Liver (tissue), 9 donors: ENCODE results near the gene CDH7. TPM values are rescaled to one million over a fixed set of nuclear protein-coding genes. Genes with fewer than 3 reads are reported as not detected.

ENCODE experiments used
- DNase-seq: peaks from one replicate; pipeline ENCODE4 v3.0.0-alpha.2; 2017; ENCODE audit warnings: low spot score
- H3K27ac ChIP-seq, 2 donors: one replicate each; pipeline ENCODE4 v1.7.0; 2013; ENCODE audit warnings: inconsistent platforms in 2 of 2, low read length in 2 of 2, control low read depth in 1 of 2, low read depth in 1 of 2, mild to moderate bottlenecking in 1 of 2
- H3K27me3 ChIP-seq, 4 donors: one replicate each; pipeline versions ENCODE4 v1.6.1 to v1.7.0; 2013; ENCODE audit warnings: low read length in 3 of 4, inconsistent platforms in 1 of 4, mild to moderate bottlenecking in 1 of 4, moderate library complexity in 1 of 4; ENCODE audit not compliant: control insufficient read depth in 4 of 4, insufficient read depth in 4 of 4
- H3K36me3 ChIP-seq, 4 donors: one replicate each; pipeline versions ENCODE4 v1.6.1 to v1.7.0; 2013; ENCODE audit warnings: low read length in 3 of 4, mild to moderate bottlenecking in 3 of 4, low read depth in 1 of 4, moderate library complexity in 1 of 4; ENCODE audit not compliant: control insufficient read depth in 4 of 4, insufficient read depth in 3 of 4
- H3K4me1 ChIP-seq, 4 donors: one replicate each; pipeline versions ENCODE4 v1.6.1 to v1.7.0; 2013; ENCODE audit warnings: low read length in 3 of 4, mild to moderate bottlenecking in 3 of 4, moderate library complexity in 1 of 4; ENCODE audit not compliant: control insufficient read depth in 4 of 4, insufficient read depth in 4 of 4
- H3K4me3 ChIP-seq, 3 donors: one replicate each; pipeline versions ENCODE4 v1.6.1 to v1.7.0; 2013; ENCODE audit warnings: low read length in 3 of 3, control low read depth in 1 of 3, low read depth in 1 of 3, mild to moderate bottlenecking in 1 of 3
- H3K9ac ChIP-seq, 2 donors: one replicate each; pipeline ENCODE4 v1.7.0; 2013; ENCODE audit warnings: low read length in 2 of 2, mild to moderate bottlenecking in 2 of 2, moderate library complexity in 2 of 2, control low read depth in 1 of 2, low read depth in 1 of 2
- H3K9me3 ChIP-seq, 4 donors: one replicate each; pipeline versions ENCODE4 v1.6.1 to v1.7.0; 2013; ENCODE audit warnings: low read length in 3 of 4; ENCODE audit not compliant: control insufficient read depth in 4 of 4
- FOXA1 ChIP-seq: IDR thresholded peaks from 2 replicates; pipeline ENCODE4 v1.6.1; 2016; ENCODE audit warnings: antibody characterized with exemption
- FOXA2 ChIP-seq: IDR thresholded peaks from 2 replicates; pipeline ENCODE4 v1.6.1; 2016; ENCODE audit warnings: antibody characterized with exemption
- GABPA ChIP-seq, 2 donors: IDR thresholded peaks in 1 of 2; conservative IDR thresholded peaks in 1 of 2; 2 replicates each; pipeline ENCODE4 v1.6.1; 2016; ENCODE audit warnings: antibody characterized with exemption in 2 of 2, mild to moderate bottlenecking in 1 of 2, moderate library complexity in 1 of 2
- HNF4A ChIP-seq, 2 donors: conservative IDR thresholded peaks; 2 replicates each; pipeline ENCODE4 v1.6.1; 2016; ENCODE audit warnings: antibody characterized with exemption in 2 of 2, mild to moderate bottlenecking in 2 of 2
- HNF4G ChIP-seq: IDR thresholded peaks from 2 replicates; pipeline ENCODE4 v1.6.1; 2016; ENCODE audit warnings: antibody characterized with exemption
- JUND ChIP-seq, 2 donors: IDR thresholded peaks; 2 replicates each; pipeline ENCODE4 v1.6.1; 2016; ENCODE audit warnings: antibody characterized with exemption in 2 of 2
- NR2F2 ChIP-seq: IDR thresholded peaks from 2 replicates; pipeline ENCODE4 v1.6.1; 2016; ENCODE audit warnings: antibody characterized with exemption
- RAD21 ChIP-seq, 2 donors: IDR thresholded peaks; 2 replicates each; pipeline ENCODE4 v1.6.1; 2016; ENCODE audit warnings: antibody characterized with exemption in 2 of 2, mild to moderate bottlenecking in 2 of 2
- RXRA ChIP-seq, 2 donors: IDR thresholded peaks; 2 replicates each; pipeline ENCODE4 v1.6.1; 2017 to 2018; ENCODE audit warnings: antibody characterized with exemption in 2 of 2, mild to moderate bottlenecking in 1 of 2
- SP1 ChIP-seq: IDR thresholded peaks from 2 replicates; pipeline ENCODE4 v1.6.1; 2018; ENCODE audit warnings: antibody characterized with exemption, mild to moderate bottlenecking
- TAF1 ChIP-seq: conservative IDR thresholded peaks from 2 replicates; pipeline ENCODE4 v1.6.1; 2016; ENCODE audit warnings: antibody characterized with exemption, mild to moderate bottlenecking
- YY1 ChIP-seq: IDR thresholded peaks from 2 replicates; pipeline ENCODE4 v1.6.1; 2016; ENCODE audit warnings: antibody characterized with exemption, mild to moderate bottlenecking
- WGBS: extraction: QIAGEN DNeasy Blood & Tissue Kit; methylation state at CpG from one replicate; pipeline ENCODE4 v1.1.7; 2013; 5-methylcytosine and 5-hydroxymethylcytosine counted together
- polyA plus RNA-seq, 2 donors: library from polyadenylated mRNA; stranded (reverse) in 1 of 2; unstranded in 1 of 2; fragments of 200-250 nt in 1 of 2; fragments of >200 nt in 1 of 2; fragmentation: Nextera tagmentation in 1 of 2; extraction: Ambion mirVana in 1 of 2; gene quantifications; one replicate each; pipeline versions ENCODE4 v1.2.1 to v1.2.3, GENCODE V29; 2013 to 2015
- total RNA-seq, 2 donors: library from RNA; depleted of rRNA; stranded (reverse); fragments of >200 nt; gene quantifications; one replicate each; pipeline ENCODE4 v1.2.3, GENCODE V29; 2014
- TF ChIP-seq, protein P1 (sequence below): IDR thresholded peaks from 2 replicates; pipeline ENCODE4 v1.6.1; 2016; ENCODE audit warnings: antibody characterized with exemption
- TF ChIP-seq, protein P2 (sequence below): IDR thresholded peaks from 2 replicates; pipeline ENCODE4 v1.6.1; 2016; ENCODE audit warnings: antibody characterized with exemption, mild to moderate bottlenecking
- TF ChIP-seq, protein P3 (sequence below): IDR thresholded peaks from 2 replicates; pipeline ENCODE4 v1.6.1; 2016; ENCODE audit warnings: antibody characterized with exemption
- TF ChIP-seq, protein P4 (sequence below): IDR thresholded peaks from 2 replicates; pipeline ENCODE4 v1.6.1; 2016; ENCODE audit warnings: antibody characterized with exemption
- TF ChIP-seq, protein P5 (sequence below): fragments of 150-350 bp; IDR thresholded peaks from 2 replicates; pipeline ENCODE4 v1.5.1; 2017; ENCODE audit warnings: improper control_type of control experiment, low read depth, low read length; ENCODE audit not compliant: missing input control
- donor health status: healthy.
- donor health status: healthy.
- donor health status: healthy.
- donor health status: healthy.
- donor health status: healthy.

CDH7 gene
- total and polyA plus RNA-seq, 4 donors: under 0.01 TPM; not detected in 3

DNA sequence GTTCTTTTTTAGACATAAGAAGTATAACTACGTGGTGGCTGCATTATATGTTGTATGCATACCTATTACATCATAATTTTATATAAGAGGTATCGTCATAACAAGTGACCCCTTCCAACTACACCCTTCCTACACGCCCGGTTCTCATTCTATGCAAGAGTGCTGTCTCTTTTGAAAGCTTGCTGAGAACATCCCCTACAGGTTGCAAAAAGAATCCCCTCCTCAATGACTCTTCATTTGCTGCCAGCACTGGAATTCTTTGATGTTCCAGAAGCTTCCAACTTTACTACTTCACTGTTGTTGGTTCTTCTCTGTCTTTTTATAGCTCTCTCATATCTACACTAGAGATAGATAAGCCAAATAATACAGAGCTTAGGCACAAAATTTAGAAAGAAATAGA, 66.4 kb downstream of the CDH7 start:
- H3K27ac ChIP-seq: no peak overlapping the region
- 44% methylated on average over 4 of the region's 4 CpGs for WGBS

DNA sequence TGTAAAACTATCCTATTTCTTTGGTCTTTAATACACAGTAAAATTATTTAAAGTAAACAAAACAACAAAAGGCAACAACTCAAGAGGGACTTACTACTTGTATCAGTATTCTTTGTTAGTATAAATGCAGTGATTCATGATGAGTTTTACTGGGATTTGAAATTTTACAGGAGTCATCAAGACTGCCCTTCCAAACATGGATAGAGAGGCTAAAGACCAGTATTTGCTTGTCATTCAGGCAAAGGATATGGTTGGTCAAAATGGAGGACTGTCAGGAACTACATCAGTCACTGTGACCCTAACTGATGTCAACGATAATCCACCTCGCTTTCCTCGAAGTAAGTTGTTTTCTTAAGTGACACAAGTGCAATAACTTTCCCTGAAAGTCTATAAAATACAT, 71.1 kb downstream of the CDH7 start:
- DNase-seq: no peak
- H3K9me3 ChIP-seq: no peaks in the 10 kb centered on the region
- H3K27me3 ChIP-seq: no peaks in the 10 kb centered on the region
- H3K9ac ChIP-seq: no peak overlapping the region
- no peaks in the 10 kb centered on the region for H3K4me1 ChIP-seq
- 85% methylated on average over 3 of the region's 3 CpGs for WGBS
- no peaks in the 10 kb centered on the region for H3K36me3 ChIP-seq
- no peak overlapping the region for H3K27ac ChIP-seq
- H3K4me3 ChIP-seq: no peak overlapping the region
- TF ChIP-seq, protein P1, sequence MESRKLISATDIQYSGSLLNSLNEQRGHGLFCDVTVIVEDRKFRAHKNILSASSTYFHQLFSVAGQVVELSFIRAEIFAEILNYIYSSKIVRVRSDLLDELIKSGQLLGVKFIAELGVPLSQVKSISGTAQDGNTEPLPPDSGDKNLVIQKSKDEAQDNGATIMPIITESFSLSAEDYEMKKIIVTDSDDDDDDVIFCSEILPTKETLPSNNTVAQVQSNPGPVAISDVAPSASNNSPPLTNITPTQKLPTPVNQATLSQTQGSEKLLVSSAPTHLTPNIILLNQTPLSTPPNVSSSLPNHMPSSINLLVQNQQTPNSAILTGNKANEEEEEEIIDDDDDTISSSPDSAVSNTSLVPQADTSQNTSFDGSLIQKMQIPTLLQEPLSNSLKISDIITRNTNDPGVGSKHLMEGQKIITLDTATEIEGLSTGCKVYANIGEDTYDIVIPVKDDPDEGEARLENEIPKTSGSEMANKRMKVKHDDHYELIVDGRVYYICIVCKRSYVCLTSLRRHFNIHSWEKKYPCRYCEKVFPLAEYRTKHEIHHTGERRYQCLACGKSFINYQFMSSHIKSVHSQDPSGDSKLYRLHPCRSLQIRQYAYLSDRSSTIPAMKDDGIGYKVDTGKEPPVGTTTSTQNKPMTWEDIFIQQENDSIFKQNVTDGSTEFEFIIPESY: no peak
- TF ChIP-seq RXRA (IDR thresholded peaks at IDR 0.05) (no peak), JUND (IDR thresholded peaks at IDR 0.05) (no peak), FOXA1 (no peak), TAF1 (no peak)
- TF ChIP-seq, protein P2, sequence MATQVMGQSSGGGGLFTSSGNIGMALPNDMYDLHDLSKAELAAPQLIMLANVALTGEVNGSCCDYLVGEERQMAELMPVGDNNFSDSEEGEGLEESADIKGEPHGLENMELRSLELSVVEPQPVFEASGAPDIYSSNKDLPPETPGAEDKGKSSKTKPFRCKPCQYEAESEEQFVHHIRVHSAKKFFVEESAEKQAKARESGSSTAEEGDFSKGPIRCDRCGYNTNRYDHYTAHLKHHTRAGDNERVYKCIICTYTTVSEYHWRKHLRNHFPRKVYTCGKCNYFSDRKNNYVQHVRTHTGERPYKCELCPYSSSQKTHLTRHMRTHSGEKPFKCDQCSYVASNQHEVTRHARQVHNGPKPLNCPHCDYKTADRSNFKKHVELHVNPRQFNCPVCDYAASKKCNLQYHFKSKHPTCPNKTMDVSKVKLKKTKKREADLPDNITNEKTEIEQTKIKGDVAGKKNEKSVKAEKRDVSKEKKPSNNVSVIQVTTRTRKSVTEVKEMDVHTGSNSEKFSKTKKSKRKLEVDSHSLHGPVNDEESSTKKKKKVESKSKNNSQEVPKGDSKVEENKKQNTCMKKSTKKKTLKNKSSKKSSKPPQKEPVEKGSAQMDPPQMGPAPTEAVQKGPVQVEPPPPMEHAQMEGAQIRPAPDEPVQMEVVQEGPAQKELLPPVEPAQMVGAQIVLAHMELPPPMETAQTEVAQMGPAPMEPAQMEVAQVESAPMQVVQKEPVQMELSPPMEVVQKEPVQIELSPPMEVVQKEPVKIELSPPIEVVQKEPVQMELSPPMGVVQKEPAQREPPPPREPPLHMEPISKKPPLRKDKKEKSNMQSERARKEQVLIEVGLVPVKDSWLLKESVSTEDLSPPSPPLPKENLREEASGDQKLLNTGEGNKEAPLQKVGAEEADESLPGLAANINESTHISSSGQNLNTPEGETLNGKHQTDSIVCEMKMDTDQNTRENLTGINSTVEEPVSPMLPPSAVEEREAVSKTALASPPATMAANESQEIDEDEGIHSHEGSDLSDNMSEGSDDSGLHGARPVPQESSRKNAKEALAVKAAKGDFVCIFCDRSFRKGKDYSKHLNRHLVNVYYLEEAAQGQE: no peak

More for the DNA sequence above, 66.4 kb downstream of the CDH7 start:
- Histone ChIP-seq H3K36me3 (no peaks in the 10 kb centered on the region), H3K4me3 (no peak overlapping the region), H3K4me1 (no peaks in the 10 kb centered on the region), H3K27me3 (no peaks in the 10 kb centered on the region), H3K9ac (no peak overlapping the region), H3K9me3 (no peaks in the 10 kb centered on the region)
- DNase-seq: no peak
- TF ChIP-seq, protein P3, sequence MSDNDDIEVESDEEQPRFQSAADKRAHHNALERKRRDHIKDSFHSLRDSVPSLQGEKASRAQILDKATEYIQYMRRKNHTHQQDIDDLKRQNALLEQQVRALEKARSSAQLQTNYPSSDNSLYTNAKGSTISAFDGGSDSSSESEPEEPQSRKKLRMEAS: no peak
- TF ChIP-seq FOXA2 (no peak), YY1 (no peak), RAD21 (IDR thresholded peaks at IDR 0.05) (no peak), HNF4A (conservative IDR thresholded peaks at IDR 0.05) (no peak), JUND (IDR thresholded peaks at IDR 0.05) (no peak), HNF4G (no peak), FOXA1 (no peak), SP1 (no peak), GABPA (IDR thresholded peaks at IDR 0.05 in 1 of 2, conservative IDR thresholded peaks at IDR 0.05 in 1 of 2) (no peak), RXRA (IDR thresholded peaks at IDR 0.05) (no peak), NR2F2 (no peak)
- TF ChIP-seq, protein P2: no peak
- TF ChIP-seq, protein P1: no peak
- TF ChIP-seq, protein P4, sequence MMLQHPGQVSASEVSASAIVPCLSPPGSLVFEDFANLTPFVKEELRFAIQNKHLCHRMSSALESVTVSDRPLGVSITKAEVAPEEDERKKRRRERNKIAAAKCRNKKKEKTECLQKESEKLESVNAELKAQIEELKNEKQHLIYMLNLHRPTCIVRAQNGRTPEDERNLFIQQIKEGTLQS: no peak
- TF ChIP-seq, protein P5, sequence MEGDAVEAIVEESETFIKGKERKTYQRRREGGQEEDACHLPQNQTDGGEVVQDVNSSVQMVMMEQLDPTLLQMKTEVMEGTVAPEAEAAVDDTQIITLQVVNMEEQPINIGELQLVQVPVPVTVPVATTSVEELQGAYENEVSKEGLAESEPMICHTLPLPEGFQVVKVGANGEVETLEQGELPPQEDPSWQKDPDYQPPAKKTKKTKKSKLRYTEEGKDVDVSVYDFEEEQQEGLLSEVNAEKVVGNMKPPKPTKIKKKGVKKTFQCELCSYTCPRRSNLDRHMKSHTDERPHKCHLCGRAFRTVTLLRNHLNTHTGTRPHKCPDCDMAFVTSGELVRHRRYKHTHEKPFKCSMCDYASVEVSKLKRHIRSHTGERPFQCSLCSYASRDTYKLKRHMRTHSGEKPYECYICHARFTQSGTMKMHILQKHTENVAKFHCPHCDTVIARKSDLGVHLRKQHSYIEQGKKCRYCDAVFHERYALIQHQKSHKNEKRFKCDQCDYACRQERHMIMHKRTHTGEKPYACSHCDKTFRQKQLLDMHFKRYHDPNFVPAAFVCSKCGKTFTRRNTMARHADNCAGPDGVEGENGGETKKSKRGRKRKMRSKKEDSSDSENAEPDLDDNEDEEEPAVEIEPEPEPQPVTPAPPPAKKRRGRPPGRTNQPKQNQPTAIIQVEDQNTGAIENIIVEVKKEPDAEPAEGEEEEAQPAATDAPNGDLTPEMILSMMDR: no peak
